H9 (cell line): Measurements from ENCODE around the gene KCNIP3. TPM values are rescaled to one million over a fixed set of nuclear protein-coding genes. Genes with fewer than 3 reads are reported as not detected.
"Not testable (repeated sequence)": the region's sequence is repeated elsewhere in the genome, so short reads cannot be mapped to it uniquely, and the experiment has no call there.

ENCODE experiments used
- DNase-seq: peaks from one replicate; pipeline ENCODE4 v3.0.0-alpha.2; 2017
- H2AFZ ChIP-seq: one replicate; pipeline ENCODE4 v1.6.1; 2013; ENCODE audit warnings: mild to moderate bottlenecking, low read length, control low read depth, moderate library complexity
- H2AK5ac ChIP-seq: 2 replicates; pipeline ENCODE4 v1.6.1; 2013; ENCODE audit warnings: low read length, control low read depth, mixed read lengths; ENCODE audit not compliant: insufficient read length
- H2BK120ac ChIP-seq: one replicate; pipeline ENCODE4 v1.6.1; 2013; ENCODE audit warnings: low read depth, mild to moderate bottlenecking, low read length, control low read depth, inconsistent platforms; ENCODE audit not compliant: poor library complexity, severe bottlenecking
- H2BK12ac ChIP-seq: 2 replicates; pipeline ENCODE4 v1.6.1; 2013; ENCODE audit warnings: low read length, control low read depth, mixed read lengths, low read depth; ENCODE audit not compliant: insufficient read length
- H2BK15ac ChIP-seq: 2 replicates; pipeline ENCODE4 v1.6.1; 2013; ENCODE audit warnings: low read depth, low read length, control low read depth
- H2BK20ac ChIP-seq: one replicate; pipeline ENCODE4 v1.6.1; 2013; ENCODE audit warnings: low read depth, mild to moderate bottlenecking, low read length, control low read depth, inconsistent platforms; ENCODE audit not compliant: poor library complexity, severe bottlenecking
- H2BK5ac ChIP-seq: 2 replicates; pipeline ENCODE4 v1.6.1; 2013; ENCODE audit warnings: low read length, control low read depth, mixed read lengths; ENCODE audit not compliant: insufficient read length
- H3K14ac ChIP-seq: 2 replicates; pipeline ENCODE4 v1.6.1; 2013; ENCODE audit warnings: low read length, control low read depth; ENCODE audit not compliant: insufficient read depth
- H3K18ac ChIP-seq: 2 replicates; pipeline ENCODE4 v1.6.1; 2013; ENCODE audit warnings: low read depth, mild to moderate bottlenecking, mixed read lengths, low read length, control low read depth; ENCODE audit not compliant: insufficient read length
- H3K23ac ChIP-seq: 2 replicates; pipeline ENCODE4 v1.6.1; 2013; ENCODE audit warnings: low read length, control low read depth, mixed read lengths, low read depth; ENCODE audit not compliant: insufficient read length
- H3K23me2 ChIP-seq: 2 replicates; pipeline ENCODE4 v1.6.1; 2013; ENCODE audit warnings: low read depth, mild to moderate bottlenecking, mixed read lengths, low read length, control low read depth; ENCODE audit not compliant: insufficient read length, poor library complexity, severe bottlenecking
- H3K27ac ChIP-seq: 2 replicates; pipeline ENCODE4 v1.5.1; 2013; ENCODE audit warnings: low read length, control low read depth, mixed read lengths, low read depth; ENCODE audit not compliant: insufficient read length
- H3K27me3 ChIP-seq: 2 replicates; pipeline ENCODE4 v1.6.1; 2013; ENCODE audit warnings: low read length, control low read depth, inconsistent platforms; ENCODE audit not compliant: insufficient read depth
- H3K4ac ChIP-seq: 2 replicates; pipeline ENCODE4 v1.6.1; 2013; ENCODE audit warnings: low read depth, mild to moderate bottlenecking, control low read depth, inconsistent platforms, low read length, moderate library complexity
- H3K4me1 ChIP-seq: 2 replicates; pipeline ENCODE4 v1.6.1; 2013; ENCODE audit warnings: low read length, control low read depth, inconsistent platforms; ENCODE audit not compliant: insufficient read depth
- H3K4me2 ChIP-seq: 2 replicates; pipeline ENCODE4 v1.6.1; 2013; ENCODE audit warnings: low read length, control low read depth, mixed read lengths; ENCODE audit not compliant: insufficient read length, insufficient read depth
- H3K56ac ChIP-seq: 2 replicates; pipeline ENCODE4 v1.6.1; 2013; ENCODE audit warnings: low read depth, mild to moderate bottlenecking, mixed read lengths, low read length, control low read depth; ENCODE audit not compliant: insufficient read length
- H3K79me1 ChIP-seq: 2 replicates; pipeline ENCODE4 v1.6.1; 2013; ENCODE audit warnings: low read depth, mild to moderate bottlenecking, moderate library complexity, low read length, control low read depth, inconsistent platforms; ENCODE audit not compliant: insufficient read depth, poor library complexity, severe bottlenecking
- H3K79me2 ChIP-seq: 2 replicates; pipeline ENCODE4 v1.6.1; 2013; ENCODE audit warnings: low read length, control low read depth, inconsistent platforms; ENCODE audit not compliant: insufficient read depth
- H3K9ac ChIP-seq: 2 replicates; pipeline ENCODE4 v1.6.1; 2013; ENCODE audit warnings: low read length, control low read depth, mixed read lengths; ENCODE audit not compliant: insufficient read length; ENCODE audit errors: extremely low read depth
- H3K9me3 ChIP-seq: one replicate; pipeline ENCODE4 v1.6.1; 2013; ENCODE audit warnings: low read depth, low read length, inconsistent platforms; ENCODE audit not compliant: control insufficient read depth
- H3T11ph ChIP-seq: one replicate; pipeline ENCODE4 v1.6.1; 2013; ENCODE audit warnings: mild to moderate bottlenecking, low read length, control low read depth, inconsistent platforms
- H4K20me1 ChIP-seq: one replicate; pipeline ENCODE4 v1.6.1; 2013; ENCODE audit not compliant: control insufficient read depth, insufficient read length, insufficient read depth
- H4K5ac ChIP-seq: 2 replicates; pipeline ENCODE4 v1.6.1; 2013; ENCODE audit warnings: low read depth, mild to moderate bottlenecking, mixed read lengths, low read length, control low read depth; ENCODE audit not compliant: insufficient read length
- H4K8ac ChIP-seq: replicated peaks from 2 replicates; pipeline ENCODE4 v1.6.1; 2013; ENCODE audit warnings: low read length, control low read depth, mixed read lengths, low read depth; ENCODE audit not compliant: insufficient read length
- H4K91ac ChIP-seq: 2 replicates; pipeline ENCODE4 v1.6.1; 2013; ENCODE audit warnings: low read depth, mild to moderate bottlenecking, moderate library complexity, mixed read lengths, low read length, control low read depth; ENCODE audit not compliant: insufficient read length
- H3K27ac Mint-ChIP-seq, 3 experiments: 2 replicates in 2 of 3; 3 replicates in 1 of 3; pipeline ENCODE4 v1.8.0; 2020 to 2021; ENCODE audit warnings: mixed read lengths in 3 of 3, mild to moderate bottlenecking in 1 of 3, moderate library complexity in 1 of 3
- H3K27me3 Mint-ChIP-seq: 2 replicates; pipeline ENCODE4 v1.8.0; 2021; ENCODE audit warnings: low read depth, mild to moderate bottlenecking, moderate library complexity, mixed read lengths
- H3K36me3 Mint-ChIP-seq, 3 experiments: 2 replicates in 2 of 3; 3 replicates in 1 of 3; pipeline ENCODE4 v1.8.0; 2020 to 2021; ENCODE audit warnings: low read depth in 3 of 3, mixed read lengths in 3 of 3; ENCODE audit not compliant: insufficient read depth in 1 of 3
- H3K4me1 Mint-ChIP-seq, 2 experiments: 2 replicates each; pipeline ENCODE4 v1.8.0; 2020; ENCODE audit warnings: mixed read lengths in 2 of 2
- H3K4me3 Mint-ChIP-seq, 2 experiments: 2 replicates in 1 of 2; 3 replicates in 1 of 2; pipeline ENCODE4 v1.8.0; 2020 to 2021; ENCODE audit warnings: mild to moderate bottlenecking in 2 of 2, mixed read lengths in 2 of 2, moderate library complexity in 1 of 2
- H3K9me3 Mint-ChIP-seq, 2 experiments: 2 replicates in 1 of 2; 3 replicates in 1 of 2; pipeline ENCODE4 v1.8.0; 2020; ENCODE audit warnings: mild to moderate bottlenecking in 2 of 2, mixed read lengths in 2 of 2, moderate library complexity in 1 of 2
- WGBS: extraction: QIAGEN DNeasy Blood & Tissue Kit; methylation state at CpG from one replicate; pipeline ENCODE4 v1.1.7; 2013; ENCODE audit warnings: missing lambda C conversion rate, low lambda C conversion rate, mixed read lengths; ENCODE audit not compliant: insufficient read length; ENCODE audit errors: extremely low coverage; 5-methylcytosine and 5-hydroxymethylcytosine counted together
- total RNA-seq: library from RNA; stranded (reverse); gene quantifications from 2 replicates; pipeline ENCODE4 v1.2.1, GENCODE V29; 2021

KCNIP3 gene
- total RNA-seq, 1 experiment from 2014 or later = 1.5 TPM

DNA sequence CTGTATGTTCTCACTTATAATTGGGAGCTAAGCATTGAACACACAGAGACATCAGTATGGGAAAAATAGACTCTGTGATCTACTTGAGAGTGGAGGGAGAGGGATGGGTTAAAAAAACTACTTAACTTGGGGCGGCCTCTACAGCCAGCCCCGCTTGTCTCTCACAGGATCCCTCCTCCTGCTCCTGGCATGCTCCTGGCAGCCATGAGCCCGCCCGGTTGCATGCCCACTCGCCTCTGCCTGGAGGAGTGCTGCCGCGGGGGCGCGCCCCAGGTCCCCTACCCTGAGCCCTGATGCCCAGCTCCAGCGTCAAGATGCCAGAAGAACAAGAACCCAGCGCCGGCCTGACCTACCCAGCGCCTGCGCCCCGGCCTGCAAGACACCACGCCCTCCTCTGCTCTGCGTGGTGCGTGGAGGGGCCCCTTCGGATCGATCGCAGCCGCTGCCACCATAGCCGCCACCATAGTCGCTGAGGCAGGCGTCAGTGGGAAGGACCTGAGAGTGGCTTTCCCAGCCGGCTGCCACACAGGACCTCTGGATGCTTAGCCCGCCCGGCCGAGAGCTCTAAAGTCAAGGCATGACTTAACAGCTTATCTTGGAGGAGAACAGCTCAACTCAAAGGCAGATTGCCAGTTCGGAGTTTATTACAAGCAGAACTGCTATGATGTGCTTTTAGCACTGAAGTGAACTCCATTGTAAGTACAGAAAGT lies 138.2 kb downstream of the KCNIP3 start:
- H2BK20ac ChIP-seq, H2BK5ac ChIP-seq, H2BK120ac ChIP-seq, H3K4me3 Mint-ChIP-seq, H2AFZ ChIP-seq, H3K79me1 ChIP-seq, H3T11ph ChIP-seq, H3K79me2 ChIP-seq, H3K23ac ChIP-seq, H3K56ac ChIP-seq, H3K23me2 ChIP-seq, H3K4me1 Mint-ChIP-seq, H3K9me3 Mint-ChIP-seq, H4K5ac ChIP-seq, H2BK15ac ChIP-seq, H3K9me3 ChIP-seq, H2AK5ac ChIP-seq, H3K36me3 Mint-ChIP-seq, H4K8ac ChIP-seq, H3K4ac ChIP-seq, H3K9ac ChIP-seq, H3K14ac ChIP-seq, H3K27ac Mint-ChIP-seq, H3K4me2 ChIP-seq, H4K91ac ChIP-seq, DNase-seq, H3K4me1 ChIP-seq, H4K20me1 ChIP-seq, H2BK12ac ChIP-seq, H3K27me3 ChIP-seq, H3K27ac ChIP-seq, H3K18ac ChIP-seq: not testable (repeated sequence)
- peaks cover 10% of the 10 kb centered on the region for H3K27me3 Mint-ChIP-seq
- no CpG with 5 or more reads among the region's 30 CpGs for WGBS

Other genes with a start within 250 kb of the KCNIP3 start
- 50.9 and 51.4 TPM in 2 replicates for gene MRPS5, start 175.5 kb upstream of the KCNIP3 start, total RNA-seq
- gene ZNF514, start 137.5 kb upstream of the KCNIP3 start, total RNA-seq = 11.9 and 12.9 TPM in 2 replicates
- gene ZNF2, start 131.5 kb upstream of the KCNIP3 start, total RNA-seq = 2.2 and 2.7 TPM in 2 replicates
- gene ZNF892, start 89.8 kb upstream of the KCNIP3 start, total RNA-seq = 13.2 and 13.3 TPM in 2 replicates
- 3.1 and 4.0 TPM in 2 replicates for gene PROM2, start 22.9 kb upstream of the KCNIP3 start, total RNA-seq
- 36.9 and 39.8 TPM in 2 replicates for gene FAHD2A, start 105.4 kb downstream of the KCNIP3 start, total RNA-seq
- gene TRIM43B, start 187.4 kb downstream of the KCNIP3 start, total RNA-seq = not detected in 2 replicates